HG03139 (cell line): Measurements from ENCODE around the gene NPIPB2.
A peak's percentile ranks its signal among the peaks of the same experiment; 100 is the strongest.
"Not testable (repeated sequence)": the region's sequence is repeated elsewhere in the genome, so short reads cannot be mapped to it uniquely, and the experiment has no call there.

Experiments used
- ATAC-seq: cut with Tn5 transposase; IDR thresholded peaks from one replicate; pipeline ENCODE4 v1.9.1; 2021; ENCODE audit not compliant: unreplicated experiment

NPIPB2 gene

DNA sequence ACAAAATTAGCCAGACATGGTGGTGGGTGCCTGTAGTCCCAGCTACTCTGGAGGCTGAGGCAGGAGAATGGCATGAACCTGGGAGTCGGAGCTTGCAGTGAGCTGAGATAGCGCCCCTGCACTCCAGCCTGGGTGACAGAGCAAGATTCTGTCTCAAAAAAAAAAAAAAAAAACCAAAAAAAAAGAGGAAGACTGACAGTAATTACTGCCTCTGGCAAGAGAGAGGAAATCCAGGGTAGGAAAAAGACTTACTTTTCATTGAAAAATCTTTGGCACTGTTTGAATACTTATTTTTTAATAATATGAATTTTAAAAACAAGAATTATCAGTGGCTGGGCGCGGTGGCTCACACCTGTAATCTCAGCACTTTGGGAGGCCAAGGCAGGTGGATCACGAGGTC, 20.6 kb upstream of the NPIPB2 start:
- ATAC-seq: not testable (repeated sequence)

DNA sequence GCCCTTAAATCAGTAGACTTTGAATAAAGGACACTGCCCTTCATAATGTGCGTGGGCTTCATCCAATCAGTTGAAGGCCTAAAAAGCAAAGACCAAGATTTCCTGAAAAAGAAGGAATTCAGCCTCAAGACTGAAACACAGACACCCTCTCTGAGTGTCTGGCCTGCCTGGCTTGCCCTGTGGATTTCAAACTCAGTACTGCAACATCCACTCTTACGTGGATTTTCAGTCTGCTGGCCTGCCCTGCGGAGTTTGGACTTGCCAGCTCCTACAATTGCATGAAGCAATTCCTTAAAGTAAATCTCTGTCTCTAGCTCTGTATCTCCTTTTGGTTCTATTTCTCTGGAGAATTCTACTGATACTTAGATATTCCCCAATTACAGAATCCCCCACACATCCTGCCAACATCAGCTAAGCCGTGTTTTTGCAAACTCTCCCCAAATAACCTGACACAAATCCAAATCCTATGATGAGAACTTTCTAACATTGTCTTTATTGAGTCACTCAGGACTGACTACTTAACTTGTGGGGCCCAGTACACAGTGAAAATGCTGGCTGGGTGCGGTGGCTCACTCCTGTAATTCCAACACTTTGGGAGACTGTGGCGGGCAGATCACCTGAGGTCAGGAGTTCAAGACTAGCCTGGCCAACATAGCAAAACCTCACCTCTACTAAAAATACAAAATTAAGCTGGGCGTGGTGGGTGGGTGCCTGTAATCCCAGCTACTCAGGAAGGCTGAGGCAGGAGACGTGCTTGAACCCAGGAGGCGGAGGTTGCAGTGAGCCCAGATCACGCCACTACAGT, 15.9 kb upstream of the NPIPB2 start:
- ATAC-seq: no peak

DNA sequence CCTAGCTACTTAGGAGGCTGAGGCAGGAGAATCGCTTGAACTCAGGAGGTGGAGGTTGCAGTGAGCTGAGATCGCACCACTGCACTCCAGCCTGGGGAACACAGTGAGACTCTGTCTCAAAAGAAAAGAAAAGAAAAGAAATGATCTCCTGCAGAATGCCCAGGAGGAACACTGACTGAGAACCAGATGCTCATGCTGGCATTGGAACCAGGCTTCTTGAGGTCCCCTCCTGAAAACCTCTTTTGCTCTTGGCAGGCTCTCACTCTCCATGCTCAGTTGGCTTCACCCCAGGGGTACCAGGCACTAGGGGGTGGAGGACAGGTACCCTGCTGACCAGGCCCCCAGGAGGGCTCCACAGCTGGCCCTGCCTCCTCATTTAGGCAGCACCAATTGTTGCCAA, 14.7 kb upstream of the NPIPB2 start:
- no peak for ATAC-seq

DNA sequence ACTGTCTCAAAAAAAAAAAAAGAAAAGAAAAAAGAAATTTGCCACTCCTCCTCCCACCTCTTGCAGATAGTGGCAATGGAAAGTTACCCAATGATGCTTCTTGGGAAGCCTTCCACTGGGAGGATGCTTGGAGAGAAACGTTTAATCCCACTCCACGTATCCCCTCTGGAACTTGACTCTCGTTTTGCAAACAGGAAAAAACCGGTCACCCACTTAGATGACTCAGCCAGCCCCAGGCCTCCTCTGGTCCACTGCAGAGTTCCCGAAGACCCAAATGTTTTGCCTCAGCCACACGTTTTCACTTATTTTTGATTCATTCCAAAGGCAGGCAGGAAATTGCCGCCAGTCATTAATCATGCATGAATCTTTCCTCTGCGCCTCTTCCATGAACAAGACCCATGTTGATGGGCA, 13.9 kb upstream of the NPIPB2 start:
- no peak for ATAC-seq

DNA sequence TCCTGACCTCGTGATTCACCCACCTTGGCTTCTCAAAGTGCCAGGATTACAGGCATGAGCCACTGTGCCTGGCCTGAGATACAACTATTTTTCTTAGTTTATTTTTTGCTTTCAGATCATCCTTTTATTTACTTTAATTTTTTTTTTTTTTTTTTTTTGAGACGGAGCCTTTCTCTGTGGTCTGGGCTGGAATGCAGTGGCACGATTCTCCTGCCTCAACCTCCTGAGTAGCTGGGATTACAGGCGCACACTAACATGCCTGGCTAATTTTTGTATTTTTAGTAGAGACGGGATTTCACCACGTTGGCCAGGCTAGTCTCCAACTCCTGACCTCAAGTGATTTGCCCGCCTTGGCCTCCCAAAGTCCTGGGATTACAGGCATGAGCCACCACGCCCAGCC, 11.7 kb upstream of the NPIPB2 start:
- not testable (repeated sequence) for ATAC-seq

DNA sequence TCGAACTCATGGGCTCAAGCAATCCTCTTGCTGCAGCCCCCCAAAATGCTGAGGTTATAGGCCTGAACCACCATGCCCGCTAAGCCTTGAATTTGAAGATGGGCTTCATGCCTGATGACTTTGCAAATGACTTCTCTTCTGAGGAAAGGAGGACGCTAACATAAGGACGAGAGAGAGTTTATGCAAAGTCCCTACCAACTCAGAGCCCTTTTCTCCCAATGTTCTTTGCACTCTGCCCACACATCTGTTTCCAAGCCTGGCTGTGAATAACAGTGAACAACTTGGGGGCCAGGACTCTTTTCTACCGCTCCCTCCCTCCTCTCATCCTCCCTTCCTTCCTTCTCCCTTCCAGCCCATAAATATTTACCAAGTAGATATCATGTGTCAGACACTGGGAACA, 8.5 kb upstream of the NPIPB2 start:
- no peak for ATAC-seq

DNA sequence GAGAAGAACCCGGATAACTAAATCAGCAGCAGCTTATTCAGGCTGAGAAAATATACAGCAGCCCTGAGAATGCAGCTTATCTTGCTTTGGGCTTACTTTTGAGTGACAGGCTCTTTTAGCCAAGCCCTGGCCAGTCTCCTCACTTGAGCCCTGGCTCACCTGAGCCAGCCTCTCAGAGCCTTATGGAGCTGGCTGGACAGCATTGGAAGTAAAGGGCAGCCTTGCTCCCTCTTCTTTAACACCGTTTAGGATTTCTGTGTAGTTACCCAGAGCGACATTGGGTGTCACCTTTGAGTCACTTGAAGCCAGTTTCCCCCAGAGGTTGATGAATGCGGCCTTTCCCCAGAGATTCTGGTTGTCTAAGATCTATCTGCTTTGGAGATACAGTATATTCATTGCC, 7.7 kb upstream of the NPIPB2 start:
- ATAC-seq: no peak

DNA sequence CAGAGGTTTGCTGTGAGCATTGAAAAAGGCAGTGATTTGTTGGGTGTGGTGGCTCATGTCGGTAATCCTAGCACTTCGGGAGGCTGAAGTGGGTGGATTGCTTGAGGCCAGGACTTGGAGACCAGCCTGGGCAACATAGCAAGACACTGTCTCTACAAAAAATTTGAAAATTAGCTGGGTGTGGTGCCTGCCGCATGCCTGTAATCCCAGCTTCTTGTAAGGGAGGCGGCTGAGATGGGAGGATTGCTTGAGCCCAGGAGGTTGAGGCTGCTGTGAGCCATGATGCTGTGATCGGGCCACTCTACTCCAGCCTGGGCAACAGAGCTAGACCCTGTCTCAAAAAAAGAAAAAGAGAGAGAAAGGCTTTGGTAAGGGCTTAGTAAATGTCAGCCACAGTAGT, 7.0 kb upstream of the NPIPB2 start:
- no peak for ATAC-seq

DNA sequence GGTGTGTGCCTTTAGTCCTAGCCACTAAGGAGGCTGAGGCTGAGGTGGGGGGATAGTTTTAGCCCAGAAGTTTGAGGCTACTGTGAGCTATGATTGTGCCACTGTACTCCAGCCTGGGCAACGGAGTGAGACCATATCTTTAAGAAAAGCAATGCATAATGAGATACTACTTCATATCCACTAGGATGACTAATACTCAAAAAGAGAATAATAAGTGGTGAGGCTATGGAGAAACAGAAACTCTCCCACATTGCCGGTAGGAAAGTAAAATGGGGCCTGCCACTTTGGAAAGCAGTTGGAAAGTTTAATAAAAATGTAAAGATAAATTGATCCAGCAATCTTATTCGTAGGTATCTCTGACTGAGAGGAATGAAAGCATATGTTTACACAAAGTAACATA, 4.6 kb upstream of the NPIPB2 start:
- ATAC-seq: no peak

DNA sequence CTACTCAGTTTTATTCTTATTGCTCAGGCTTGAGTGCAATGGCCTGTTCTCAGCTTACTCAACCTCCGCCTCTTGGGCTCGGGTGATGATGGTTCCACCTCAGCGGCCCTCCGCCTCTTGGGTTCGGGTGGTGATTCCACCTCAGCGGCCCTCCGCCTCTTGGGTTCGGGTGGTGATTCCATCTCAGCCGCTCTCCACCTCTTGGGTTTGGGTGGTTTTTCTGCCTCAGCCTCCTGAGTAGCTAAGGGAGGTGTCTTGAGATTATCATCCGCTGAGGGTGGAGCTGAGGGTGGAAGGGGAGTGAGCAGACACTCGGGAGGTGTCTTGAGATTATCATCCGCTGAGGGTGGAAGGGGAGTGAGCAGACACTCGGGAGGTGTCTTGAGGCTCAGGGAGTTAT, 14.5 kb downstream of the NPIPB2 start:
- ATAC-seq: not testable (repeated sequence)

DNA sequence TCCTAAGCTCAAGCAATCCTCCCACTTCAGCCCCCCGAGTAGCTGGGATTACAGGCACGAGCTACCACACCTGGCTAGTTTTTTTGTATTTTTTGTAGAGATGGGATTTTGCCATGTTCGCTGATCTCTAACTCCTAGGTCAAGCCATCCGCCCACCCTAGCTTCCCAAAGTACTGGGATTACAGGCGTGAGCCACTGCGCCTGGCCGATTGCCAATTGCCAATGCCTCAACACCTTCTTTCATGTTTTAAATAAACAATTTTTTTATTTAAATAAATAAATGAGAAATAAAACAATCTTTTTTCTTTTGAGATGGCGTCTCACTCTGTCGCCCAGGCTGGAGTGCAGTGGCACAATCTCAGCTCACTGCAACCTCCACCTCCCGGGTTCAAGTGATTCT, 17.8 kb downstream of the NPIPB2 start:
- ATAC-seq: not testable (repeated sequence)

DNA sequence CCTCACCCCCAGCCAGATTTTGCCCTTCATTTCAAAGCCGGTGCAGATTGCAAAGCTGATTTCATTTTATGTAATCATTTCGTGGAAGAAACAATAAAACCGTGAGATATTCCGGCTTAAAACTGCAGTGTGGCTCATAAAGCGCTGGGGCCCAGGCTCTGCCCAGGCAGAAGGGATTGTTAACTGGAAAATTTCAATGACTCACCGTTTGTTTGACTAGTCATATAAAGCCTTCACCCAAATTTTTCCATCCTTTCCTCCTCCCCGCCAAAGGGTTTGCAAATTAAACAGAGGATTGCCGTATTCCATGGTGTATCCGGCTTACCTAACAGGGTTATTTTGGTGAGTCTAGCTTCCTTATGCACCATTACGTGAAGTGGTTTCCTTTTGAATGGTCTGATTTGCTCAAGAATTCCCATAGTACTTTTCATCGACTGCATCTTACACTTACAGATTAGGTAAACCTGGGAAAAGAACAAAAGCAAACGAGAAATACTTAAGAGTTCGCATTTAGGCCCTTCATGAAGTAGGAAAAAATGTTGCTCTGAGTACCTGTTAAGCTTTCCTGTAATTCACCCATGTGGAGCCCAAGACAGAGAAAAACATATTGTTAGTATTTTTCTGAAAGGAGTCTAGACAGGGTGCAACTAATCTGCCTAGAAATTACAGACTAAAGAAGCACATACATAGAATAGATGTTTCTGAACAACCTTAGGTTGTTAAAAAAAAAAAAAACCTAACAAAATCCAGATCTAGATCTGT, 25.1 kb downstream of the NPIPB2 start:
- ATAC-seq: no peak

DNA sequence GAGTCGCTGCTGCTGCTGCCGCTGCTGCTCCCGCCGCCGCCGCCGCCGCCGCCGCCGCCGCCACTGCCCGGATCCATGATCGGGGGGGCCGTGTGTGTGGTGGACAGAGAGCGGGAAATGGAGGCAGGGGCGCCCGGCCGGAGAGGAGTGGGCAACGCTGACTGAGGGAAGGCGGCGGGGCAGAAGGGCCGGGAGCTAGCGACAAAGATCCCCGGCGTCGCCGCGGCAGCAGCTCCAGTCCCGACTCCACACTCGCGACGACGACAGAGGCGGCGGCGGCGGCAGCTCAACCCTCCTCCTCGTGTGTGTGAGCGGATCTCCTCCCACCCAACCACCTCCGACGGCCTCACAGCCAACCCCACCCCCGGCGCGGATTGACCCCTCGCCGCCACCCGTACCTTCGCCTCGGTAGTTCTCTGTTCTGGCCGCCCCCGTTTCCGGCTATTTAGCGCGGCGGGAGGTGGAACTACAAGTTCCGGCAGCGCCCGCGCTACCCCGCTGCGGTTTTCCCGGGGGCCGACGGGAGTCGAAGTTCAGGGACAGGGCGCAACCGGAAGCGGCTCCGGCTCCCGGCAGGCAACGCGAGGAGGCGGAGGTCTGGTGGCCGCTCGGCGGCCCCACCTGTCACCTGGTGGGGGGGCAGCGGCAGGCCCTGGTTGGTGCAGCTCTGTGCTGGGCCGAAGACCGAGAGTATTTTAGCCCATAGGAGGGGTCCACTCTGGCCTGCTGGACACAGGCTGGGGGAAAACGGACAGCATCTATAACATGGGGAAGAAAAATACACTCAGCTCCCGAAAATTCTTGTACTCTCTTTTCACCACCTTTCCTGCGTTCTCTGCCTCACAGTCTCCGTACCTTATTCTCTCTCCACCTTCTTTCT, 26.0 kb downstream of the NPIPB2 start, which contains the start of gene GSPT1:
Gene GSPT1, minus strand, starts transcription at position 313 of the 880 bp plus-strand sequence. Its CDS starts 236 bp downstream, at position 77.
- ATAC-seq: peak; percentile 80

DNA sequence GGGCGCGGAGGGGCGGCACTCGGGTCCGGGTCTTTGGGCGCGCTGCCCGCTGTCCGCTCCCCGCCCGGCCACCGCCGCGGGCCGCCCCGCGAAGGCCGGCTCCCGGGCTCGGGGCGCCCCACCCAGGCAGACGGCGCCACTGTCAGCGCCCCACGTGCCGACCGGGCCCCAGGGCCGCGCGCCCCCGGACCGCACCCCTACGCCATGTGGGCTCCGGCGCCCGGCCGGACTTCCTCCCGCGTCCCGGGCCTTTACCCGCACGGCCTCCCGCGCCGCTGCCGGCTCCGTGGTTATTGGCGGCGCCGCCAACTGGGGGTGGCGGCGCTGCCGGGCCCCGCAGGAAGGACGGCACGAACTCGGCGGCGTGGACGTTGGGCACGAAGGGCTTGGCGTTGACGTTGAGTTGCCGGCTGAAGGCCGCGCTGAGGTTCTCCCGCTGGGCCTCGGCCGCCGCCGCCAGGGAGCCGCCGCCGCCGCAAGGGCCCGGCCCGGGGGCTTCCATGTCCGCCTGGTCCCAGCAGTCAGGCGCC, 26.7 kb downstream of the NPIPB2 start:
- peak; percentile 18 for ATAC-seq

DNA sequence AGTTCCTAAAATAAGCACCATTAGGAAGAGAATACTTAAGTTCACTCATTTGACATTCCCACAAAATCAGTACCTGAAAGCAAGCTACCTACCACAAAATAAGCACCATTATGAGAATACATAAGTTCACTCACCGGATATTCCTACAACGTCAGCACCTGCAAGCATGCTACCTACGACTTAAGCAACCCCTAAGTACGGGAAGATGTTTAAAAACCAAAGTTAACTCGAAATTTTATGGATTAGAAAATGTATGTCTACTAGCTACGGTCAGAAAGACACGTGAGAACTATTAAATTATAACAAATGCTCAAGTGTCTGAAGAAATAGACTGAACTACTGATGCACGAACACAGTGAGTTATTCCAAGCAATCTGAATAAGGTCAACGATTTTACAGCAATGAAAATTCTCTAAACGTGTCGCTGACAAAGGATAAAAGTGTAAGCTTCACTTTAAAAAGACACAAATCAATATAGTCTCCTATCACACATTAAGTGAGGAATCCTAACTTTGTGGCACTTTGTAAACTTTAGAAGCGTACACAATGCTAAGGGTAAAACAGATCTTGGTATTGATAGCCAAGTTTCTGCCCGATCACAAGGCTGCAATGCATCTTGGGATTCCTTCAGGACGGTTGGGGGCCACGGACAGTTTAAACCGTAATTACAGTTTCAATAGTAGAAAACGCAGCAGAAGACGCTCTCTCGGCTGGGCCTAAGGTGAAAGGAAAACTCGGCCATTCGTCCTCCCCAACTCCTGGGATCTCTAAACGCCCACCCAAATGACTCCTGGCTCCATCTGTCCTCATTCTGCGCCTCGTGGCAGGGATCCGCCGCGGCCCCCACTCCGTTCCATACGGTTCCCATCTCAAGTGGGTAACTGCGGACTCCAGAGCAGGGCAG, 27.4 kb downstream of the NPIPB2 start:
- ATAC-seq: no peak

DNA sequence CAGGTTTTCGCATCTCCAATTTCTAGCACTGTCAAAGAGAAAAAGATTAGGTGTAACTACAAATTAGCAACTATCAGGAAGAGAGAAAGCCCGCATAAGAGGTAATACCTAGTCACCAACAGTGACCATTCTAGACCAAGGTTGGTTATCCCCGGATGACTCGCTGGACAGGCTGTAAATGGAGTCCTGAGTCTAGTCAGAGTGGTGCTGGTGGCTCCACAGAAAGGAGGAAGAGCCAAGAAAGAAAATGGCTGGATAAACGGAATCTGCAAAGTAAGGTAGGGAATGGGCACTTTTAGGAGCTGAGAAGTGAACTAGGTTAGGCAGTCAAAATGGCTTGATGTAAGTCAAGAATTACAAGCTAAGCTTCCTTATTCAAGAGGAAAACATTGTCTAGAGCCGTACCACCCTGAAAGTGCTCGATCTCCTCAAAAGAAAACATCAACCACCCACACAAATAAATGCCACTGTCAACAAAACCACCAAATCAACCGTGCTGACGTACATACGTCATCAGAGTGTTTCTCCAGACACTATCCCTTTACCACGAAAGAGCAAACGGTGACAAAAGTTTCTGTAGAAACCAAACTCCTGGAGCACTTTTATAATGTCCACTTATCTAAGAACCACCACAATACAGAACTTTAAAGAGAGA, 28.3 kb downstream of the NPIPB2 start:
- ATAC-seq: no peak

DNA sequence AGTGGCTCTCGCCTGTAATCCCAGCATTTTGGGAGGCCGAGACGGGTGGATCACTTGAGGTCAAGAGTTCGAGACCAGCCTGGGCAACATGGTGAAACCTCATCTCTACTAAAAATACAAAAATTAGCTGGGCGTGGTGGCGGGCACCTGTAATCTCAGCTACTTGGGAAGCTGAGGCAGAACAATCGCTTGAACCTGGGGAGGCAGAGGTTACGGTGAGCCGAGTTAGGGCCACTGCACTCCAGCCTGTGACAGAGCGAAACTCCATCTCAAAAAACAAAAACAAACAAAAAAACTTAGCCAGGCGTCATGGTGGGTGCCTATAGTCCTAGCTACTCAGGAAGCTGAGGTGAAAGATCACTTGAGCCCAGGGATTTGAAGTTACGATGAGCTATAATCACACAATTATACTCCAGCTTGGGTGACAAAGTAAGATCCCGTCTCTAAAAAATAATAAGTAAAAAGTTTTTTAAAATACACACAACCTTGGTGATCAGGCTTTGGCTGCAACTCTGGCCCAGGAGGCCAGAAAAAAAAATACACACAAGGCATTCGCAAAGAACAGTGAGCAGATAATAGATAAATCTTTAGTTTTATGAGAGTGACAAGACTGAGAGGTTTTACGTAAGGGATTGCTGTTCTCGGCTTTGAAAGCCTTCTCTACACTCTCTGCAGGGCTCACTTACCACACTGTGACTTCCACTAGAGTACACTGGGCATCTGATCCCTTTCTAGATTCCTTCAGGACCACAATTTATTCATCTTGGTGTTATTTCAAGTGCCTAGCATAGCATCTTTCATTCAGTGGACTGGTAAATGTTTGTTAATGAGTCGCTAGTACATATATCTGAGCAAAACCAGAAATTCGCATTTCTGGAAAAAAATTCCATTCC, 31.9 kb downstream of the NPIPB2 start:
- no peak for ATAC-seq

DNA sequence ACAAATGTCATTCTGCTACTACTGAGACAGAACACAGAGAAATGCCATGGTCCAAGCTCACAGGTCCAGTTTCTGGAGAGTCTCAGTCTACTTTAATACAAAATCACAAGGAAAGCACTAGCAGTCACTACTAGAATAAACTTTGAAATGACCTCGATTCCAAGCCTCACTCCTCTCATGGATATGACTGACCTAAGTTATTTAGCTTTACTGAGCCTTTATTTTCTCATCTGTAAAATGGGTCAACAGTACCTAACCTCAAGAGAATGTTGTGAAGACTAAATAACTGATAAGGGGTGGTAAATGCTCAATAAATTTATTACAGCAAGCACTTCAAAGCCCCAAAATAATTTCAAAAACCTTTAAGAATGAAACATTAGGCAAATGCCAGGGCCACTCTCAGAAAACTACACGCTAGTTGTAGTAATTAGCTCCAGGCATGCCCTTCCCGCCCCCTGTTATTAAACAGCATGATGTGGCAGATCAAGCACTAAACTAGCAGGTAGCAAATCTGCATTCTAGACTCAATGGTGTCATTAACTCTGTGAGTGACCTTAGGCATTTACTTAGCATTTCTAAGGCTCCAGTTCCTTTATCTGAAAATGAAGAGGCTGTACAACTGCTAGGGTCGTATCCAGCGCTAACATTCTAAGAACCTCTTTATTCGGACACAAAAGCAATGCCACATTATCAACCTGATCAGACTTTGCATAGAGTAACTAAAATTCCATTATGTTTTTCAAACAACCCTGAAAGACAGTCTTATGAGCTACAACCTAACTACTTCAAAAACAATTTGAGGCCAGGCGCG, 34.5 kb downstream of the NPIPB2 start:
- no peak for ATAC-seq
